ENCODE measurements around the gene PIGZ.

The PIGZ gene

DNA sequence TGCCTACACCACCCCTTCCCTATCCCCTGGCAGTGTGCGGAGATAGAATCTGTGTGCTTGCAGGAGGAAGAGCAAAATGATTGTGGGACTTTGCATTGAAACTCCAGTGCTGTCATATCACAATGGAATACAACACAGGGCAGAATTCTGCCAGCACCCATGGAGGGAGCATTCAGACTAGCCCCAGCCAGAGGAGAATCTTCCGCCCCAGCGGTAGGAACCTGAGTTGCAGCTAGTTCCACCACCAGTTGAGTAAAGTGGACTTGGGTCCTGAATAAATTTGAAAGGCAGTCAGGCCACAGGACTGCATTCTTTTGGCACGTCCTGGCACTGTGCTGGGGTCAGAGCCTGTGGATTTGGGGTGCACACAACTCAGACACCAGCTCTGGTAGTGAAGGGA is 53.8 kb downstream of the PIGZ start:
- DNase-seq (ENCODE audit: low spot score): no peak

DNA sequence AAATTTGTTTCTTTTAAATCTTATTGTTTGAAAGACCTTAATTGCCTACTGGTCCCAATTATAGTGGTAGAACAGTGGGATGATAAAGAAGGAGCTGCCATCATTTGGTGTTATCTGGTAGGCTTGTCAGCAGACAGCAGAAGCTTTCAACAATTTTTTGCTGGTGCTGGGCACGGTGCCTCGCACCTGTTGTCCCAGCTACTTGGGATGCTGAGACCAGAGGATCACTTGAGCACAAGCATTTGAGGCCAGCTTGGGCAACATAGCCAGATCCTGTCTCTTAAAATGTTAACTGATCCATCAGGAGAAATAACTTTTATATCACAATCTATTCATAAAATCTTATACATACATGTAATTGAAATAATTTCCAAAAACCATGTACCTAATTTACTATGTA is 64.9 kb downstream of the PIGZ start:
- no peak for DNase-seq (ENCODE audit: low spot score)

DNA sequence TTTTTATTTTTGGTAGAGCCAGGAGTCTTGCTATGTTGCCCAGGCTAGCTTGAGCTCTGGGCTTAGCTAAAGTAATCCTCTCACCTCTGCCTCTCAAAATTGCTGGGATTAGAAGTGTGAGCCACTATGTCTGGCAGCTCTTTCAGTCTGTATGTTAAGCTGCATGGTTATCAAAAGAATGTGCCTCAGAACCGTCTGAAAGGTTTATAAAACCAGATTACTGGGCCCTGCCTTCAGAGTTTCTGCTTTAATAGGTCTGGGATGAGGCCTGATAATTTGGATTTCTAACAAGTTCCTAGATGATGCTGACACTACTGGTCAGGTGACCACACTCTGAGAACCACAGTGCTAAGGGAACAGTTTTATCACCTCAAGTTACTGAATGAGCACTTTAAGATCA is 66.3 kb downstream of the PIGZ start:
- no peak for DNase-seq (ENCODE audit: low spot score)

DNA sequence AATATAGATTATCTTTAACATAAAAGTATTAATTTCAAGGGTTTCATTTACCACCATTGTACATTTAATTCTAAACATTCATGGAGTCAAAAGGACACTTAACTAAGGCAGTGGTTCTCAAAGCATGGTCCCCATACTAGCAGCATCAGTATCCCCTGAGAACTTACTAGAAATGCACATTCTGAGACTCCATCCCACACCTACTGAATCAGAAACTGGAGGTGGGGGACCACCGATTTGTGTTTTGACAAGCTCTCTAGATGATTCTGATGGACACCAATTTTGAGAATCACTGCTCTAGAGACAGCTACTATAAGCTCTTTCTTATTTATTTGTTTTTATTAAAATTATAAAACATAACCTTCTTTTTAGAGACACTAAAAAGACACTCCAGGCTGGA is 66.9 kb downstream of the PIGZ start:
- no peak for DNase-seq (ENCODE audit: low spot score)

Measured in hematopoietic multipotent progenitor cell treated with erythropoietin and hydrocortisone succinate and interleukin-3 and kit ligand, for 15 days (in vitro differentiated cells).